Measurements from ENCODE around the gene TTC3.
"Not testable (repeated sequence)": the region's sequence is repeated elsewhere in the genome, so short reads cannot be mapped to it uniquely, and the experiment has no call there.

The TTC3 gene

GRCh38 chr21:37196847-37197246 lies 123.8 kb downstream of the TTC3 start:
- no peak for DNase-seq (ENCODE audit: low spot score)

- DNase-seq (ENCODE audit: low spot score), result no peak
These were observed 124.7 kb downstream of the TTC3 start for GRCh38 chr21:37197746-37198145.

- no peak for DNase-seq (ENCODE audit: low spot score)
These were observed 126.2 kb downstream of the TTC3 start for GRCh38 chr21:37199057-37199924.

GRCh38 chr21:37200641-37201480 lies 127.8 kb downstream of the TTC3 start:
- no peak for DNase-seq (ENCODE audit: low spot score)

GRCh38 chr21:37202221-37203110 lies 129.4 kb downstream of the TTC3 start:
- no peak for DNase-seq (ENCODE audit: low spot score)

GRCh38 chr21:37204580-37204979 lies 131.5 kb downstream of the TTC3 start:
- DNase-seq (ENCODE audit: low spot score), result no peak

GRCh38 chr21:37206496-37206895 lies 133.4 kb downstream of the TTC3 start:
- DNase-seq (ENCODE audit: low spot score), result no peak

- no peak for DNase-seq (ENCODE audit: low spot score)
These were observed 134.5 kb downstream of the TTC3 start for GRCh38 chr21:37207441-37208009.

GRCh38 chr21:37208056-37208721 lies 135.1 kb downstream of the TTC3 start:
- peak; percentile 82 for DNase-seq (ENCODE audit: low spot score)

- DNase-seq (ENCODE audit: low spot score), result peak; percentile 27
These were observed 135.7 kb downstream of the TTC3 start for GRCh38 chr21:37208741-37209225.

GRCh38 chr21:37210130-37210529 lies 137.1 kb downstream of the TTC3 start:
- no peak for DNase-seq (ENCODE audit: low spot score)

GRCh38 chr21:37210799-37211198 lies 137.7 kb downstream of the TTC3 start:
- DNase-seq (ENCODE audit: low spot score), result no peak

- DNase-seq (ENCODE audit: low spot score), result no peak
These were observed 141.9 kb downstream of the TTC3 start for GRCh38 chr21:37214952-37215351.

GRCh38 chr21:37219761-37220432 lies 146.8 kb downstream of the TTC3 start:
- no peak for DNase-seq (ENCODE audit: low spot score)

- peak; percentile 16 for DNase-seq (ENCODE audit: low spot score)
These were observed 147.5 kb downstream of the TTC3 start for GRCh38 chr21:37220433-37220980.

- DNase-seq (ENCODE audit: low spot score), result peak; percentile 92
These were observed 148.1 kb downstream of the TTC3 start for GRCh38 chr21:37220981-37221664.

GRCh38 chr21:37222248-37222647 lies 149.2 kb downstream of the TTC3 start:
- not testable (repeated sequence) for DNase-seq (ENCODE audit: low spot score)

GRCh38 chr21:37223804-37224345 lies 150.8 kb downstream of the TTC3 start:
- no peak for DNase-seq (ENCODE audit: low spot score)
